Liver (tissue), 9 donors: Measurements from ENCODE around the gene VSIR. TPM values are rescaled to one million over a fixed set of nuclear protein-coding genes. Genes with fewer than 3 reads are reported as not detected.

ENCODE experiments used
- DNase-seq: peaks from one replicate; pipeline ENCODE4 v3.0.0-alpha.2; 2017; ENCODE audit warnings: low spot score
- H3K27ac ChIP-seq, 2 donors: one replicate each; pipeline ENCODE4 v1.7.0; 2013; ENCODE audit warnings: inconsistent platforms in 2 of 2, low read length in 2 of 2, control low read depth in 1 of 2, low read depth in 1 of 2, mild to moderate bottlenecking in 1 of 2
- H3K27me3 ChIP-seq, 4 donors: one replicate each; pipeline versions ENCODE4 v1.6.1 to v1.7.0; 2013; ENCODE audit warnings: low read length in 3 of 4, inconsistent platforms in 1 of 4, mild to moderate bottlenecking in 1 of 4, moderate library complexity in 1 of 4; ENCODE audit not compliant: control insufficient read depth in 4 of 4, insufficient read depth in 4 of 4
- H3K36me3 ChIP-seq, 4 donors: one replicate each; pipeline versions ENCODE4 v1.6.1 to v1.7.0; 2013; ENCODE audit warnings: low read length in 3 of 4, mild to moderate bottlenecking in 3 of 4, low read depth in 1 of 4, moderate library complexity in 1 of 4; ENCODE audit not compliant: control insufficient read depth in 4 of 4, insufficient read depth in 3 of 4
- H3K4me1 ChIP-seq, 4 donors: one replicate each; pipeline versions ENCODE4 v1.6.1 to v1.7.0; 2013; ENCODE audit warnings: low read length in 3 of 4, mild to moderate bottlenecking in 3 of 4, moderate library complexity in 1 of 4; ENCODE audit not compliant: control insufficient read depth in 4 of 4, insufficient read depth in 4 of 4
- H3K4me3 ChIP-seq, 3 donors: one replicate each; pipeline versions ENCODE4 v1.6.1 to v1.7.0; 2013; ENCODE audit warnings: low read length in 3 of 3, control low read depth in 1 of 3, low read depth in 1 of 3, mild to moderate bottlenecking in 1 of 3
- H3K9ac ChIP-seq, 2 donors: one replicate each; pipeline ENCODE4 v1.7.0; 2013; ENCODE audit warnings: low read length in 2 of 2, mild to moderate bottlenecking in 2 of 2, moderate library complexity in 2 of 2, control low read depth in 1 of 2, low read depth in 1 of 2
- H3K9me3 ChIP-seq, 4 donors: one replicate each; pipeline versions ENCODE4 v1.6.1 to v1.7.0; 2013; ENCODE audit warnings: low read length in 3 of 4; ENCODE audit not compliant: control insufficient read depth in 4 of 4
- EGR1 ChIP-seq, 2 donors: IDR thresholded peaks; 2 replicates each; pipeline ENCODE4 v1.6.1; 2016 to 2018; ENCODE audit warnings: antibody characterized with exemption in 2 of 2, low read depth in 2 of 2
- FOXA1 ChIP-seq: IDR thresholded peaks from 2 replicates; pipeline ENCODE4 v1.6.1; 2016; ENCODE audit warnings: antibody characterized with exemption
- HNF4A ChIP-seq, 2 donors: conservative IDR thresholded peaks; 2 replicates each; pipeline ENCODE4 v1.6.1; 2016; ENCODE audit warnings: antibody characterized with exemption in 2 of 2, mild to moderate bottlenecking in 2 of 2
- HNF4G ChIP-seq: IDR thresholded peaks from 2 replicates; pipeline ENCODE4 v1.6.1; 2016; ENCODE audit warnings: antibody characterized with exemption
- JUND ChIP-seq, 2 donors: IDR thresholded peaks; 2 replicates each; pipeline ENCODE4 v1.6.1; 2016; ENCODE audit warnings: antibody characterized with exemption in 2 of 2
- NR2F2 ChIP-seq: IDR thresholded peaks from 2 replicates; pipeline ENCODE4 v1.6.1; 2016; ENCODE audit warnings: antibody characterized with exemption
- RAD21 ChIP-seq, 2 donors: IDR thresholded peaks; 2 replicates each; pipeline ENCODE4 v1.6.1; 2016; ENCODE audit warnings: antibody characterized with exemption in 2 of 2, mild to moderate bottlenecking in 2 of 2
- RXRA ChIP-seq, 2 donors: IDR thresholded peaks; 2 replicates each; pipeline ENCODE4 v1.6.1; 2017 to 2018; ENCODE audit warnings: antibody characterized with exemption in 2 of 2, mild to moderate bottlenecking in 1 of 2
- SP1 ChIP-seq: IDR thresholded peaks from 2 replicates; pipeline ENCODE4 v1.6.1; 2018; ENCODE audit warnings: antibody characterized with exemption, mild to moderate bottlenecking
- YY1 ChIP-seq: IDR thresholded peaks from 2 replicates; pipeline ENCODE4 v1.6.1; 2016; ENCODE audit warnings: antibody characterized with exemption, mild to moderate bottlenecking
- WGBS: extraction: QIAGEN DNeasy Blood & Tissue Kit; methylation state at CpG from one replicate; pipeline ENCODE4 v1.1.7; 2013; 5-methylcytosine and 5-hydroxymethylcytosine counted together
- polyA plus RNA-seq, 2 donors: library from polyadenylated mRNA; stranded (reverse) in 1 of 2; unstranded in 1 of 2; fragments of 200-250 nt in 1 of 2; fragments of >200 nt in 1 of 2; fragmentation: Nextera tagmentation in 1 of 2; extraction: Ambion mirVana in 1 of 2; gene quantifications; one replicate each; pipeline versions ENCODE4 v1.2.1 to v1.2.3, GENCODE V29; 2013 to 2015
- total RNA-seq, 2 donors: library from RNA; depleted of rRNA; stranded (reverse); fragments of >200 nt; gene quantifications; one replicate each; pipeline ENCODE4 v1.2.3, GENCODE V29; 2014
- TF ChIP-seq, protein P1 (sequence below): IDR thresholded peaks from 2 replicates; pipeline ENCODE4 v1.6.1; 2016; ENCODE audit warnings: antibody characterized with exemption, mild to moderate bottlenecking
- TF ChIP-seq, protein P2 (sequence below): IDR thresholded peaks from 2 replicates; pipeline ENCODE4 v1.6.1; 2016; ENCODE audit warnings: antibody characterized with exemption
- TF ChIP-seq, protein P3 (sequence below): fragments of 150-350 bp; IDR thresholded peaks from 2 replicates; pipeline ENCODE4 v1.5.1; 2017; ENCODE audit warnings: improper control_type of control experiment, low read depth, low read length; ENCODE audit not compliant: missing input control
- TF ChIP-seq, protein P4 (sequence below): IDR thresholded peaks from 2 replicates; pipeline ENCODE4 v1.6.1; 2016; ENCODE audit warnings: antibody characterized with exemption
- TF ChIP-seq, protein P5 (sequence below): IDR thresholded peaks from 2 replicates; pipeline ENCODE4 v1.6.1; 2016; ENCODE audit warnings: antibody characterized with exemption
- donor health status: healthy.
- donor health status: healthy.
- donor health status: healthy.
- donor health status: healthy.
- donor health status: healthy.

The VSIR gene
- total and polyA plus RNA-seq, 4 donors: 7.2 to 12.2 (median 10.8) TPM

DNA sequence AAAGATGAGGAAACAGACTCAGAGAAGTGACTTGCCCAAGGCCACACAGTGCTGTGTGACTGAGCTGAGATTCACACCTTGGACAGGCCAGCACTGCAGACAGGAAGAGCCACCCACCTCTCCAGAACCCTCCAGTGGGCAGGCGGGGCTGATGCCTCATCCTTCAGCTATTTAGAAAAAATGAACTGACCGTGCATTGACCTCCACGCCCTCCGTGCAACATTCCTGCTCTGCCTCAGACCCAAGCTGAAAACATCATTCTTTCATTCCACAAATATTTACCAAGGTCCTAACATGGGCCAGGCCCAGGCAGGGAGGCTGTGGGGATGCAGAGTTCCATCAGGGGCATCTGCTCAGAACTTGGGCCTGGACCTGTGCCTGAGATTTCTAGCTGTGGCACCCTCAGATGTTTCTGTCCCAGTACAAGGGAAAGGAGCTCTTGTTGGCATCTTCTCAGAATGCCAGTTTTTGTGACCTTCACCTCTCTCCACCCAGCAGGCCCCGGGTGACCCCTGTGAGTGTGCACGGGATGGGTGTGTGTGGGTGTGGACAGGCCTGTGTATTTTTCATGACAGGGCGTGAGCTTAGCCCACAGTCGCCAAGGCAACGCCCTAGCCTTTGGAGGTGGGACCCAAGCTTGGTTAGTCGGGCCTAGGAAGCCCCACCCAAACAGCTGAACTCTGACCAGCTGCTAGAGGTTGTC is 6.5 kb downstream of the VSIR start:
- DNase-seq: peak; percentile 82
- Histone ChIP-seq H3K27ac (peak overlapping the region; percentile 61 to 70), H3K36me3 (no peaks in the 10 kb centered on the region), H3K4me3 (no peak overlapping the region), H3K4me1 (peaks cover 6 to 16% (median 10%) of the 10 kb centered on the region in 4 donors), H3K9ac (no peak overlapping the region), H3K27me3 (no peaks in the 10 kb centered on the region), H3K9me3 (no peaks in the 10 kb centered on the region)
- TF ChIP-seq, protein P1, sequence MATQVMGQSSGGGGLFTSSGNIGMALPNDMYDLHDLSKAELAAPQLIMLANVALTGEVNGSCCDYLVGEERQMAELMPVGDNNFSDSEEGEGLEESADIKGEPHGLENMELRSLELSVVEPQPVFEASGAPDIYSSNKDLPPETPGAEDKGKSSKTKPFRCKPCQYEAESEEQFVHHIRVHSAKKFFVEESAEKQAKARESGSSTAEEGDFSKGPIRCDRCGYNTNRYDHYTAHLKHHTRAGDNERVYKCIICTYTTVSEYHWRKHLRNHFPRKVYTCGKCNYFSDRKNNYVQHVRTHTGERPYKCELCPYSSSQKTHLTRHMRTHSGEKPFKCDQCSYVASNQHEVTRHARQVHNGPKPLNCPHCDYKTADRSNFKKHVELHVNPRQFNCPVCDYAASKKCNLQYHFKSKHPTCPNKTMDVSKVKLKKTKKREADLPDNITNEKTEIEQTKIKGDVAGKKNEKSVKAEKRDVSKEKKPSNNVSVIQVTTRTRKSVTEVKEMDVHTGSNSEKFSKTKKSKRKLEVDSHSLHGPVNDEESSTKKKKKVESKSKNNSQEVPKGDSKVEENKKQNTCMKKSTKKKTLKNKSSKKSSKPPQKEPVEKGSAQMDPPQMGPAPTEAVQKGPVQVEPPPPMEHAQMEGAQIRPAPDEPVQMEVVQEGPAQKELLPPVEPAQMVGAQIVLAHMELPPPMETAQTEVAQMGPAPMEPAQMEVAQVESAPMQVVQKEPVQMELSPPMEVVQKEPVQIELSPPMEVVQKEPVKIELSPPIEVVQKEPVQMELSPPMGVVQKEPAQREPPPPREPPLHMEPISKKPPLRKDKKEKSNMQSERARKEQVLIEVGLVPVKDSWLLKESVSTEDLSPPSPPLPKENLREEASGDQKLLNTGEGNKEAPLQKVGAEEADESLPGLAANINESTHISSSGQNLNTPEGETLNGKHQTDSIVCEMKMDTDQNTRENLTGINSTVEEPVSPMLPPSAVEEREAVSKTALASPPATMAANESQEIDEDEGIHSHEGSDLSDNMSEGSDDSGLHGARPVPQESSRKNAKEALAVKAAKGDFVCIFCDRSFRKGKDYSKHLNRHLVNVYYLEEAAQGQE: no peak
- TF ChIP-seq, protein P2, sequence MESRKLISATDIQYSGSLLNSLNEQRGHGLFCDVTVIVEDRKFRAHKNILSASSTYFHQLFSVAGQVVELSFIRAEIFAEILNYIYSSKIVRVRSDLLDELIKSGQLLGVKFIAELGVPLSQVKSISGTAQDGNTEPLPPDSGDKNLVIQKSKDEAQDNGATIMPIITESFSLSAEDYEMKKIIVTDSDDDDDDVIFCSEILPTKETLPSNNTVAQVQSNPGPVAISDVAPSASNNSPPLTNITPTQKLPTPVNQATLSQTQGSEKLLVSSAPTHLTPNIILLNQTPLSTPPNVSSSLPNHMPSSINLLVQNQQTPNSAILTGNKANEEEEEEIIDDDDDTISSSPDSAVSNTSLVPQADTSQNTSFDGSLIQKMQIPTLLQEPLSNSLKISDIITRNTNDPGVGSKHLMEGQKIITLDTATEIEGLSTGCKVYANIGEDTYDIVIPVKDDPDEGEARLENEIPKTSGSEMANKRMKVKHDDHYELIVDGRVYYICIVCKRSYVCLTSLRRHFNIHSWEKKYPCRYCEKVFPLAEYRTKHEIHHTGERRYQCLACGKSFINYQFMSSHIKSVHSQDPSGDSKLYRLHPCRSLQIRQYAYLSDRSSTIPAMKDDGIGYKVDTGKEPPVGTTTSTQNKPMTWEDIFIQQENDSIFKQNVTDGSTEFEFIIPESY: no peak
- no peak for TF ChIP-seq RAD21 (IDR thresholded peaks at IDR 0.05)
- peak; percentile 41 to 60 for TF ChIP-seq JUND (IDR thresholded peaks at IDR 0.05)
- TF ChIP-seq, protein P3, sequence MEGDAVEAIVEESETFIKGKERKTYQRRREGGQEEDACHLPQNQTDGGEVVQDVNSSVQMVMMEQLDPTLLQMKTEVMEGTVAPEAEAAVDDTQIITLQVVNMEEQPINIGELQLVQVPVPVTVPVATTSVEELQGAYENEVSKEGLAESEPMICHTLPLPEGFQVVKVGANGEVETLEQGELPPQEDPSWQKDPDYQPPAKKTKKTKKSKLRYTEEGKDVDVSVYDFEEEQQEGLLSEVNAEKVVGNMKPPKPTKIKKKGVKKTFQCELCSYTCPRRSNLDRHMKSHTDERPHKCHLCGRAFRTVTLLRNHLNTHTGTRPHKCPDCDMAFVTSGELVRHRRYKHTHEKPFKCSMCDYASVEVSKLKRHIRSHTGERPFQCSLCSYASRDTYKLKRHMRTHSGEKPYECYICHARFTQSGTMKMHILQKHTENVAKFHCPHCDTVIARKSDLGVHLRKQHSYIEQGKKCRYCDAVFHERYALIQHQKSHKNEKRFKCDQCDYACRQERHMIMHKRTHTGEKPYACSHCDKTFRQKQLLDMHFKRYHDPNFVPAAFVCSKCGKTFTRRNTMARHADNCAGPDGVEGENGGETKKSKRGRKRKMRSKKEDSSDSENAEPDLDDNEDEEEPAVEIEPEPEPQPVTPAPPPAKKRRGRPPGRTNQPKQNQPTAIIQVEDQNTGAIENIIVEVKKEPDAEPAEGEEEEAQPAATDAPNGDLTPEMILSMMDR: no peak
- TF ChIP-seq HNF4G: no peak
- peak; percentile 88 for TF ChIP-seq NR2F2
- TF ChIP-seq HNF4A (conservative IDR thresholded peaks at IDR 0.05): no peak
- no peak for TF ChIP-seq EGR1 (IDR thresholded peaks at IDR 0.05; ENCODE audit: low read depth in 2 of 2)
- peak; percentile 29 for TF ChIP-seq SP1
- peak; percentile 47 to 72 for TF ChIP-seq RXRA (IDR thresholded peaks at IDR 0.05)
- WGBS: 35% methylated on average over 10 of the region's 10 CpGs

DNA sequence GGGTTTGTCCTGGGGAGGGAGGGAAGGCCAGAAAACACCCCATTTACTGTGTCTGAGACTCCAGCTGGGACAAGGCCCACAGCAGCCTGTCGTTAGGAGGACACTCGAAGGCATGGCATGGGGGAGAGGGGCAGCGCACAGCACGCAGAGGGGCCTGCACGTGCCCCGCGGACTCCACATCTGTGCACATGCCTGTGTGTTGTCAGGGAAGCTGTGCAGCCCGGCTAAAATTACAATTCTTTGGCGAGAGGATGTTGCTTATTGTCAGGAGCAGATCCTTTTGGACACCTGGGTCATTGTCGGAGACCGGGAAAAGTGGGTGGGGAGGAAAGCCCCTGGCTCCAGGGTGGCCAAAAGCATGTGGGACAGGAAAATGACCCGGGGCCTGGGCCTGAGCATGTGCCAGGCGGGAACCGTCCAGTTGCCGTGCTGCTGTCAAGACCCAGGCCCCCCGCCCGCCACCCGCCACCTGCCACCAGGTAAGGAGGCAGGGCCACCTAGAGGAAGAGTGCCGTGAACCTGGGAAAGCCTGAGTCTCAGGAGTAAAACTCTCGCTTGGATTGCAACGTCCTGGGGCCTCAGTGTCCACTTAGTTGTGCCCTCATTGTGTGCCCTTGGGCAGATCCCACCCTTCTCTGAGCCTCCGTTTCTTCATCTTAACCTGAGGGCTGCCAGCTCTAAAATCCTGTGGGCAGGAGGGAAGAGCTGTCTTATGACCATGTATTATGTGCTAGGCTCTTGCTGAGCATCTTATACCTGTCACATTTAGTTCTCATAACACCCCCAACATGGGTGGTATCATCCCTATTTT is 7.2 kb downstream of the VSIR start:
- DNase-seq: no peak
- Histone ChIP-seq H3K9me3 (no peaks in the 10 kb centered on the region), H3K9ac (no peak overlapping the region), H3K4me1 (peaks cover 6 to 16% (median 10%) of the 10 kb centered on the region in 4 donors), H3K4me3 (no peak overlapping the region), H3K27me3 (no peaks in the 10 kb centered on the region), H3K36me3 (peaks cover 0 to 3% (median 0%) of the 10 kb centered on the region in 4 donors), H3K27ac (peak overlapping the region in 1 of 2 donors; percentile 70)
- WGBS: 91% methylated on average over 22 of the region's 22 CpGs
- TF ChIP-seq NR2F2 (no peak), RXRA (IDR thresholded peaks at IDR 0.05) (no peak), FOXA1 (no peak), JUND (IDR thresholded peaks at IDR 0.05) (no peak), RAD21 (IDR thresholded peaks at IDR 0.05) (no peak), YY1 (no peak)
- TF ChIP-seq, protein P3: no peak
- TF ChIP-seq, protein P4, sequence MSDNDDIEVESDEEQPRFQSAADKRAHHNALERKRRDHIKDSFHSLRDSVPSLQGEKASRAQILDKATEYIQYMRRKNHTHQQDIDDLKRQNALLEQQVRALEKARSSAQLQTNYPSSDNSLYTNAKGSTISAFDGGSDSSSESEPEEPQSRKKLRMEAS: no peak
- TF ChIP-seq, protein P5, sequence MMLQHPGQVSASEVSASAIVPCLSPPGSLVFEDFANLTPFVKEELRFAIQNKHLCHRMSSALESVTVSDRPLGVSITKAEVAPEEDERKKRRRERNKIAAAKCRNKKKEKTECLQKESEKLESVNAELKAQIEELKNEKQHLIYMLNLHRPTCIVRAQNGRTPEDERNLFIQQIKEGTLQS: no peak
- TF ChIP-seq, protein P1: no peak
